Heart right ventricle (tissue), 16 donors: Measurements from ENCODE around the gene EARS2. TPM values are rescaled to one million over a fixed set of nuclear protein-coding genes. Genes with fewer than 3 reads are reported as not detected.
A peak's percentile ranks its signal among the peaks of the same experiment; 100 is the strongest.

Experiments used
- ATAC-seq, 8 donors: fragments of 200-7000 bp; cut with Tn5 transposase; one replicate each; pipeline ENCODE4 v1.9.1; 2020; ENCODE audit warnings: mild to moderate bottlenecking in 8 of 8, moderate library complexity in 8 of 8, moderate number of reproducible peaks in 1 of 8
- DNase-seq, 2 donors: peaks; one replicate each; pipeline ENCODE4 v3.0.0-alpha.2; 2020
- H3K27ac ChIP-seq, 10 donors: fragments of 200-600 bp; sonication (generic) in 2 of 10; one replicate each; pipeline versions ENCODE4 v1.5.0 to v1.8.0; 2020 to 2022; ENCODE audit warnings: mild to moderate bottlenecking in 3 of 10
- H3K27me3 ChIP-seq, 7 donors: fragments of 200-600 bp; one replicate each; pipeline ENCODE4 v1.8.0; 2021 to 2022; ENCODE audit warnings: mild to moderate bottlenecking in 2 of 7
- H3K36me3 ChIP-seq, 9 donors: fragments of 200-600 bp; sonication (generic) in 1 of 9; one replicate each; pipeline versions ENCODE4 v1.5.0 to v1.8.0; 2020 to 2022; ENCODE audit warnings: mild to moderate bottlenecking in 2 of 9
- H3K4me1 ChIP-seq, 9 donors: fragments of 200-600 bp; sonication (generic) in 1 of 9; one replicate each; pipeline versions ENCODE4 v1.5.0 to v1.8.0; 2020 to 2022; ENCODE audit warnings: mild to moderate bottlenecking in 4 of 9
- H3K4me3 ChIP-seq, 10 donors: fragments of 200-600 bp; sonication (generic) in 2 of 10; one replicate each; pipeline versions ENCODE4 v1.5.0 to v1.8.0; 2020 to 2022; ENCODE audit warnings: mild to moderate bottlenecking in 7 of 10, moderate library complexity in 2 of 10
- H3K9me3 ChIP-seq, 11 donors: fragments of 200-600 bp in 10 of 11; sonication (generic) in 2 of 11; one replicate each; pipeline versions ENCODE4 v1.5.0 to v1.8.0; 2013 to 2022; ENCODE audit warnings: mild to moderate bottlenecking in 2 of 11, control low read depth in 1 of 11, moderate library complexity in 1 of 11
- CTCF ChIP-seq, 9 donors: fragments of 200-600 bp; sonication (generic) in 2 of 9; IDR thresholded peaks; one replicate each; pipeline versions ENCODE4 v1.5.0 to v1.8.0; 2021 to 2022; ENCODE audit warnings: antibody characterized with exemption in 9 of 9, mild to moderate bottlenecking in 5 of 9, moderate library complexity in 1 of 9
- WGBS, 2 donors: extraction: QIAGEN DNeasy Blood & Tissue Kit; methylation state at CpG; one replicate each; pipeline ENCODE4 v1.1.7; 2013; ENCODE audit warnings: inconsistent platforms in 1 of 2; 5-methylcytosine and 5-hydroxymethylcytosine counted together
- intact Hi-C, 10 donors: fragments of 100-400 bp; cut with DNase I; formaldehyde crosslinking; loops; one replicate each; pipeline versions ENCODE4 v1.11.1 to v1.14.2; 2022
- polyA plus RNA-seq, 2 donors: library from polyadenylated mRNA; stranded (reverse); fragments of 200-250 nt; gene quantifications; one replicate each; pipeline ENCODE4 v1.2.3, GENCODE V29; 2013
- total RNA-seq, 10 donors: library from RNA; stranded (reverse); fragmentation: NEBNext Ultra II Directional in 3 of 10; extraction: Animal tissue kit (Norgen Biotek cat#: 25700) in 3 of 10; gene quantifications; one replicate each; pipeline versions ENCODE4 v1.2.1 to v1.2.4, GENCODE V29; 2021 to 2023
- donor health status: Arrhythmogenic right ventricular cardiomyopathy.
- donor health status: ischemic (EF 13 %, LVEDD 7.1; RV severe dilation, severe dysfunction).
- donor health status: healthy with polysubstance abuse.
- donor health status: DM: no; HTN: yes; CAD: no.
- donor health status: DM: no; HTN: no; CAD: no.
- donor health status: ischemic (EF 25% LVEDD 6.9; RV normal size, moderate dysfunction).
- donor health status: ischemic (EF 25% LVEDD 5.7; RV mildly dilated, moderate dysfunction).
- donor health status: healthy.
- donor health status: DM: yes; HTN: yes; CAD: no.
- donor health status: Ischemic cardiomyopathy.
- donor health status: ischemic (EF 35%, LVEDD 5.7; RV mildly dilated, moderate dysfunction).
- donor health status: nonischemic (EF 11% LVEDD 7.7; RV severe dilation, severe dysfunction).
- donor health status: DM: yes; HTN: yes; CAD: no.
- donor health status: PGD.
- donor health status: ischemic (EF 29% LVEDD 5.4; RV normal size, mild dysfunction).
- donor health status: nonischemic (EF 23%, LVEDD 6.1; RV moderate dilation, normal function).

Gene EARS2
- total and polyA plus RNA-seq, 12 donors: 13.7 to 28.7 (median 21.7) TPM

DNA sequence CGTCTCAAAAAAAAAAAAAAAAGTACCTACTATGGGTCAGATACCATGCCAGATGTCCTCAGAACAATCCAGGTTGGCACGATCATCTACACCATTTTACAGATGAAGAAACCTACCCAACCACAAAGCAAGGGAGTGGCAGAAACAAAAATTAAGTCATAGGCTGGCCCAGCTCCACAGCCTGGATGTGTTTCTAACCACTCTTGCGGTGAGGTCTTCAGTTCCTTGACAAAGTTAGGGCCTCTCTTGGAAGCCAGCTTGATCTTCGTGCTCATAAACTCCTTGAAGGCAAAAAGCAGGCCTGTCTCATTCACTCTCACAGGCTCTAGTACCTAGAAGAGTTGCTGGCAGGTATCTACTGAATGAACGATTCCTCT is 53.1 kb downstream of the EARS2 start:
- H3K27me3 ChIP-seq: no peaks in the 10 kb centered on the region
- DNase-seq (no peak), ATAC-seq (peak in 3 of 8 donors; percentile 11 to 41 (median 16))
- no peaks in the 10 kb centered on the region for H3K9me3 ChIP-seq
- peaks cover 0 to 7% (median 0%) of the 10 kb centered on the region in 9 donors for H3K36me3 ChIP-seq
- 64 to 73% methylated on average over 5 of the region's 5 CpGs for WGBS, 2 donors
- no peak for TF ChIP-seq CTCF (IDR thresholded peaks at IDR 0.05)
- intact Hi-C loops: loop anchor here in 2 of 10 donors (10.0 kb wide), 1 partner anchor 49 kb away; the partner anchor contains the start of gene COG7 (in 2 of the 2)
- peaks cover 14 to 94% (median 45%) of the 10 kb centered on the region in 9 donors for H3K4me1 ChIP-seq
- peak overlapping the region in 8 of 10 donors; percentile 7 to 82 (median 40) for H3K27ac ChIP-seq
- no peak overlapping the region for H3K4me3 ChIP-seq

DNA sequence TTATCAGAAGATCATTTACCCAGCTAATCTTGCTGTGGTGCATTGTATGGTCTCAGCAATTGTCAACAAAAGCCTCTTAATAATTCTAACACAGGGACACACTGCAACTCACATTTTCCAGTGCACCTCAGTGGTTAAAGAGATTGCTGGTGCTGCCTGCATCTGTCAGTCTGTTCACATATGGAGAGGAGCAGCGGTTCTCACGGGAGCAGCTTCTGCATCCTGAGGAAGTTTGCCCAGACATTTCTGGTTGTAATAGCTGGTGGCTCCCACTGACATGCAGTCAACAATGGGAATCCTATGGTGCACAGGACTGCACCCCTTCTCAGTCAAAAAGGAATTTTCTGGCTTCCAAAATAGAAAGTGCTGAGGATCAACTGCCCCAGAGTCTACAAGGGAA is 54.7 kb downstream of the EARS2 start:
- H3K4me3 ChIP-seq: no peak overlapping the region
- H3K27ac ChIP-seq: no peak overlapping the region
- no peak for DNase-seq
- TF ChIP-seq CTCF (IDR thresholded peaks at IDR 0.05): no peak
- H3K9me3 ChIP-seq: no peaks in the 10 kb centered on the region
- ATAC-seq: no peak
- intact Hi-C loops: loop anchor here in 2 of 10 donors (10.0 kb wide), 1 partner anchor 48 kb away; the partner anchor contains the start of gene COG7 (in 2 of the 2)
- WGBS, 2 donors: 48 to 51% methylated on average over 2 of the region's 2 CpGs
- H3K4me1 ChIP-seq: peaks cover 8 to 95% (median 47%) of the 10 kb centered on the region in 9 donors
- H3K27me3 ChIP-seq: no peaks in the 10 kb centered on the region
- peaks cover 0 to 7% (median 0%) of the 10 kb centered on the region in 9 donors for H3K36me3 ChIP-seq

- H3K4me1 ChIP-seq: peaks cover 10 to 98% (median 53%) of the 10 kb centered on the region in 9 donors
- TF ChIP-seq CTCF (IDR thresholded peaks at IDR 0.05): no peak
- H3K36me3 ChIP-seq: peaks cover 0 to 7% (median 0%) of the 10 kb centered on the region in 9 donors
- no peak overlapping the region for H3K27ac ChIP-seq
- intact Hi-C loops: loop anchor here in 2 of 10 donors (10.0 kb wide), 1 partner anchor 46 kb away; the partner anchor contains the start of gene COG7 (in 2 of the 2)
- H3K4me3 ChIP-seq: no peak overlapping the region
- ATAC-seq (no peak), DNase-seq (no peak)
- WGBS, 2 donors: 84 to 85% methylated on average over 5 of the region's 5 CpGs
- no peaks in the 10 kb centered on the region for H3K9me3 ChIP-seq
- H3K27me3 ChIP-seq: no peaks in the 10 kb centered on the region
Observed at GRCh38 chr16:23501291-23501690, 55.9 kb downstream of the EARS2 start.

GRCh38 chr16:23500862-23501225 is 56.3 kb downstream of the EARS2 start:
- H3K4me3 ChIP-seq: no peak overlapping the region
- WGBS, 2 donors: 62 to 76% methylated on average over 4 of the region's 4 CpGs
- H3K36me3 ChIP-seq: peaks cover 0 to 12% (median 0%) of the 10 kb centered on the region in 9 donors
- no peak overlapping the region for H3K27ac ChIP-seq
- no peak for TF ChIP-seq CTCF (IDR thresholded peaks at IDR 0.05)
- DNase-seq: no peak
- no peaks in the 10 kb centered on the region for H3K27me3 ChIP-seq
- intact Hi-C loops: loop anchor here in 2 of 10 donors (10.0 kb wide), 1 partner anchor 46 kb away; the partner anchor contains the start of gene COG7 (in 2 of the 2)
- H3K4me1 ChIP-seq: peaks cover 10 to 95% (median 49%) of the 10 kb centered on the region in 9 donors
- ATAC-seq: no peak
- H3K9me3 ChIP-seq: no peaks in the 10 kb centered on the region
